T-helper 2 cell treated with Interferon-gamma antibody and Interleukin-4, amounts not matched to agents 100 ng/mL and 5 ng/mL, for 36 hours (primary cell): ENCODE results near the gene HOXA5. TPM values are rescaled to one million over a fixed set of nuclear protein-coding genes. Genes with fewer than 3 reads are reported as not detected.

Experiments used
- intact Hi-C: fragments of 100-400 bp; cut with micrococcal nuclease; formaldehyde crosslinking; loops from one replicate; pipeline ENCODE4 v1.15.1; 2023
- total RNA-seq: library from RNA; stranded (reverse); gene quantifications from 2 replicates; pipeline ENCODE4 v1.2.3, GENCODE V29; 2022

HOXA5 gene
- total RNA-seq, 1 donor from 2014 or later: not detected

DNA sequence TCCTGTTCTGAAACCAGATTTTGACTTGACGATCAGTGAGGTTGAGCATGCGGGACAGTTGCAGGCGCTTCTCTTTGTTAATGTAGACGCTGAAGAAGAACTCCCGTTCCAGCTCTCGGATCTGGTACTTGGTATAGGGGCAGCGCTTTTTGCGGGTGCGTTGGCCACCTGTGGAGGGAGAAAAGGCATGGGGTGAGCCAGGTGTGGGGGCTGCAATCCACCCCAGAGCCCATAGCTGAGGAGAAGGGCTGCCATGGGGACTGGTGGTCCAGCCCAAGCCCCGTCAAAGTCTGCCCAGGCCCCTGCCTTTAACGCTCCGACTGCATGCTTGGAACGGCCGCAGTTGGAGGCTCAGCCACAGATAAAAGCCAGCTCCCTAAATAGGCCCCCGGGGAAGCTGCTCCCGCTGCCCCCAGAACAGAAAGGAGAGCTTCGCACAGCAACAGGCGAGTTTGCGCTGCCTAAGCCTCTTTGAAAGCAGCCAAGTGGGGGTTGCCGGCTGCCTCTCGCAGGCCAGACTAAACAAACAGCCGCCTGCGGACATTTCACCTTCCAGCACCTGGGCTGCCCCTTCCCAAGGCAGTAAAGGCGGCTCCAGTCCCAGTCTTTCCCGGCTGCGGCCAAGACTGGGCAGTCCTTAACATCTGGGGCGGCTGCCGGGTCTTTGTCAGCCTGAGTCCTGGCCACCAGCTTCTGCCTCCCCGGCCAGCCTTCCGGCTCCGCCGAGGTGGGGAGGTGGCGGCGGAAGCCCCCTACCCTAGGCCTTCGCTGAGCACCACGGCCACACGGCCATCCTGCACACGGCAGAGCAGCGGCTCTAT lies 39.6 kb upstream of the HOXA5 start:
- intact Hi-C loops: no loop called here

DNA sequence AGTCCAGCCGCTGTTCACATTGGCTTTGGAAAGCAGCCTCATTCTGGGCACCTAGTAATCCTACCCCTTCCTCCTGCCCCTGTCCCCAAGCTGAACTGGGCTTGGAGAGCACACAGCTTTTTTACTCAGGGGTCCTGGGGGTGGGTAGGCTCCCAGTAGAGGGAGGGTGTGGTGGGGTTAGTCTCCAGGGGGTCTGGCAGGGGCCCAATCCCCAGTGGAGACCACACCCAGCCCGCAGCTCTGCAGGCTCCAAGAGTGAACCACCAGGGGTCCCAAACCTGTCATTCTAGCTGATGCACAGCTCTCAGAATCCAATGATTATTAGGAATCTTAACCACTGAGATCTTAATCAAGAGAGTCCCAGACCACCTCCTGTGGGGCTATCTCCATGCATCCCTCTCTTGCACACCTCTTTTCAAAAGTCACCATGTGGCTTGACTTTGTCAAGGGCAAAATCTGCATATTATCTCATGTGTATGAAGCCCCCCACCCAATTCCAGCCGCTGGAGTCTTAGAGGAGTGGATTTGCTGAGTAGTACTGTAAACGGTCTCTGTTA lies 38.9 kb upstream of the HOXA5 start:
- intact Hi-C loops: no loop called here

DNA sequence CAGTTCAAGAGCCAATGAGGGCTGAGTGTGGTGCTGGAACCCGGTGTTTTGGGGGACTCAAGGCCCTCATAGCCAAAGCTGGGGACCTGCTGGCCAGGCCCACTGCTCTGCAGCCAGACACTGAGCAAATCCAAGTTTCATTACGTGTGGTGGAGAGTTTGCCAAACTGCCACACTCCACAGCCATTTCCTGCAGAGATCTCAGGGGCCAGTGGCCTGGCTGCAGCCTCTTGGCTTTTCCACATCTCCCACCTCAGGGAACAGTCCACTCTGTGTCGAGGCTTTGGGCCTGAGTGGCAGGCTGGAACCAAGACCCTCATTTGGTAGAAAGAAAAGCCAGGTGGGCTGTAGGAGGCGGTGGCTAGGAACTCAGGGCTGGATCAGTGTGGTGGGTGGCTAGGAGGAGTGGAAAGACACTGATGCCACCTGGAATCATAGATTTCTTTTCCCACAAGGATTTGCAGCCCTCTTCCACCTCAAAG lies 38.4 kb upstream of the HOXA5 start:
- intact Hi-C loops: no loop called here

DNA sequence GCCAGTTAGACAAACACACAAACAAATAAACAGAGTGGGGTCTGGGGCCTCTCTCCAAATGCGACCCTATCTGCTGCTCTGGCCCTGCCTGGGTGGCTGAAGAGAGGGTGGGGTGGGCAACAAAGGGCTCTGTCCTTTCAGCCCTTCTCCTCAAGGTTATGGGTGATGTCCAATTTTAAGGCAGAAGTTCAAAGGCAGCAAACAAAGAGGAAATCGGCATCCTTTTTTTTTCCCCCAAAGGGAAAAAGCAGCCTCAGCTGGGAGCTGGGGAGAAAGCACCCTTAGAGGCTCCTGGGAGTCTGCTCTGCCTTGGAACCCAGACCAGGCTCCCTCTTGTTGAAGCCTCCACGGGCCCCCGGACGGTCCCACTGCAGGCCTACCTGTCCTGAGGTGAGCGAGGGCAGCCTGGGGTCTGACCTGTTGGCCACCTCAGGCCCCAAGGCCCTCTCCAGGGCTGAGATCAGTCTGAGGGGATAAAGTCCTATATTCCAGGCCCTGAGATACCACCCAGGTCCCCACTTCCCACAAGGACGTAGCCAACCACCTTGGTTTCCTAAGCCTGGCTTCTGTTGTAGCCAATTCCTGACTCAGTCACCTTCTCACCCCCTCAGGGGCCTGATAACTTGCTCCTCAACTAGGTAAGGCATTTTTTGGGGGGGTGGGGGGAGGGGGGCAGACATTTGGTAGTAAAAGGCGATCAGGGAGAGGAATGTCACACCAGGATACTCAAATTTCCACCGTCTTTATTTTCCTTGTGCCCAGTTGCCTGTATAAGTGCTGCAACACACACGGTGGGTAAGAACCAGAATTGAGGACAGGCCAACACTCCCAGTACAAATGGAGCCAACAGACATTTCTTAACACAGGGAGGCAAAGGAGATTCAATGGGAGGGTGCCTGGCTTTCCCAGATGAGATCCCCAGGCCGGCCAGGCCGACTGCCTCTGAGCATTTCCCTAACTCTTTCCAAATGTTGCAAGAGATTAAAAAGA lies 37.2 kb upstream of the HOXA5 start:
- intact Hi-C loops: no loop called here

DNA sequence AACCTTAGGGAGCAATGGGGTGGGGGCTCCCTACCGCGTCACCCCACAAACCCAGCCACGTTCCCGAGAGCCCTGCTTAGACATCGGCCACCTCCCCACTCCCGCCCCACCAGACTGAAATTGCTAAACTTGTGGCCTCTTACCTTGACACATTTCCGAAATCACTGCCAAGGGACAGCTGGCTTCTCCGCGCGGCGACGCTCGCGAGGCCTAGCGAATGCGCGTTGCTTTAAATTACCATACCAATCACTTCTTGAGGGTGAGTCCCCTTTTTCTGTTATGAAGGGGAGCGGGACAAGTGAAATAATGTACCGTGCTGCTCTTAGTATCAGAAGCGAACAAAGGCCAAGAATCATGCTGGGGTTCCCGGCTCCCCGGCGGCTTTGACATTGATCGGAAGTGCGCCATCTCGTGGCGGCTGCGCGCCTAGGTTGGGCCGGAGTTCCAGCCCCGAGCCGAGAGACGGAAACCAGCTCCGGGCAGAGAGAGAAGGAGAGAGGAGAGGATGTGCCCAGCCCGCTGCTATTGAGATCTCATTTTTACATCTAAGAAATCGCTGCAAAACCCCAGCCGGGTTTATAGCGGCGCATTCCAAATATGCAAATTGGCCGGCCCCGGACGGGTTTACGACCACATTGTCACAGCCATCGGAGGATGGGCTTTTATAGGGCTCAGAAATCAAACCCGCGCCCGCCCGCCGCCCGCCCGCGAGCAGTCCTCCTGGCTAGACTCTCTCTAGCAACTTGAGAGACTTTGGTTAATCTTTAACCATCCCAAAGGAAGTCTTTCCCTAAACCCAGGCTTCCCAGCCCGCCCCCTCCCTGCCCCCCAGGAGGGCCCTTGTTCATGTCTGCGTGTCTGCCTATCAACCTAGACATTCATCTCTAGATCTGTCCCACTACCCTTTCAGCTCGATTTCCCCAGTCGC lies 36.3 kb upstream of the HOXA5 start:
- intact Hi-C loops: no loop called here

DNA sequence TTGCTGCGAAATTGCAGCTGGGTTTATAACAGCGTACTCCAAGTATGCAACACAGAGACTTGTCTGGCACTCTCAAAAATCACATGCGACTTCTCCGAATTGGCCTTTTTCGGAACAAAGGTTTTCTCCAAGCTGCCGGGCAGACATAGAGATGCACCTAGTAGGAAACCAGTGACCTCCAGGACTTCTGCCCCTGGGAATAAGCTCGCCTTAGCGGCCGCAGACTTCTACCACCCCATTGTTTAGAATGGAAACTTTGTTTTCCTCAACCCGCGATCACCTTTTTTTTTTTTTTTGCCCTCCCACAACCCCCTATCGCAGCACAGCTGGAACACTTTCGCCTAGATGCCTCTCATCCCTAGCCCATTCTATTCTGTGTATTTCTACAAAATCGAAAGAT lies 35.5 kb upstream of the HOXA5 start:
- intact Hi-C loops: no loop called here

DNA sequence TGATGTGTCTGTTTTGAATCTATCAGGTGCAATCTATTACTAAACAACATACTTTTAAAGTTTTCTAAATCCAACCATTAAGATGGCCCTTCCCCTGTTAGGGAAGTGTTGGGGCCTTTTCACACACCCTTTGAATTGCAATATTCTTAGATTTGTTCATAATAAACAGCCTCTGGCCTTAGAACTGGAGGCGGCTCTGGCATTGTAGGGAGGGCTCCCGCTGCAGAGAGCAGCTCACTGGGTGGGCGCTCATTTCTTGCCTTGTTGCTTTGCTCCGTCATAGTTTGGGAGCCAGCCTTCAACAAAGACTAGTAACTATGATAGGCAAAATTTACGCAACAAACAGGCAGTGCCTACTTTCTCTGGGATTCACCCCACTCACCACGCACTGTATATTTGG lies 34.9 kb upstream of the HOXA5 start:
- intact Hi-C loops: no loop called here

DNA sequence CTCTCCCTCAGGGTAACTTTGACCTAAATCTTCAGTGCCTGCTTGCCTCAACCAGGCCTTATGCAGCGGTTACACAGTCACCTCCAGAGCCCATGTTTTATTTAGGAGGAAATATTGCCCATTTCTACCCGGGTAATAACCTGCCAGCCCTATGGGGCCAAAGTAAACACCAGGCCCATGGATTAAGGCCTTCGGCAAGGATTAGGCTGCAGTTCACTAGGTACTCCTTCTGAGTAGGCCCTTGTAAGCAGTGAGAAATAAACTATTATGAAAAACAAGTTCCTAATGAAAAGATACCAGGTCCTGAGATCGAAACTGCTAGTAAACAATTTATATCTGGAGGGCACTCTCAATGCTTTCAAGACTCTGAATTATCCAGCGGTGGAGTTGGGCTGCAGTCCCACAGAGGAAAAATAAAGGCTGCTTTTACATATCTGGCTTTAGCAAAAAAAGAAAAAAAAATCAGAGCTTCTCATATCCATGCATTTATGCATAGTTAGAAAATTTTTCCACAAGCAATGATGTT lies 34.4 kb upstream of the HOXA5 start:
- intact Hi-C loops: no loop called here

DNA sequence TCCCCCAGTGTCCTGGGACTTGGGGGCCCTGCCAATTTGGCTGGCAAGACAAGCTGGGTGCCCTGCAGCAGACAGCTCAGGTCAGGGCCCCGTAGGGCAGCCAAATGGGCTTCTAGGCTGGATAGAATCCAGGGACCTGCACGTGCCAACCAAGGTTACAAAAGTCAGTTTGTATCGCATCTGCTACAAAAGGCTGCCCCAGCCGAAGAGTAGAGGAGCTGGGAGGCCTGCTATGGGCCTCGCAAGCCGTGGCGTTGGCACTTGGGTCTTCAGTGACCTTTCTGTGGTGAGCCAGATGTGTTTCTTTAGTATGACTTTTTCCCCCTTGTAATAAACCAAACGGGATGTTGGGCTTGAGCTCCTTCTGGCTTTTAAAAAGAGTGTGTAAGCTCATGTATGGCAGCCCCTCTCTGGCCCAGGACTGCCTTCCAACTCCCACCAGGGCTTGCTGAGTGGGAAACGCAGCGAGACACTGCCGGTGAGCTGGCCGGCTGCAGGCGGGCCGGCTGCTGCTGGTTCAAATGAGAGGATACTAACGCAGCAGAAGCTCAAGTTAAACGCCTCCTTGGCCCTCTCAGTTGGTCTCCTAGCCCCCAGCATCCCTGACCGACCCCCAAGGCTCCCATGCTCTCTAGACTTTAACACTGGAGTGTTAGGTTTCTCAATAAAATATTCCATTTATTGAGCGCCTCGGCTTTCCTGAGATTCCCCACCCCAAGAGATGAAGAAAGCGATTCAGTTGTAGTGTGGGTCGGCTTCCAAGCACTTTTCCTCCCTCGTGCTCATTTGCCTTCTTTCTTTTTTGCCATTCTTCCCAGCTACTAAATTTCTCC lies 33.7 kb upstream of the HOXA5 start:
- intact Hi-C loops: no loop called here

DNA sequence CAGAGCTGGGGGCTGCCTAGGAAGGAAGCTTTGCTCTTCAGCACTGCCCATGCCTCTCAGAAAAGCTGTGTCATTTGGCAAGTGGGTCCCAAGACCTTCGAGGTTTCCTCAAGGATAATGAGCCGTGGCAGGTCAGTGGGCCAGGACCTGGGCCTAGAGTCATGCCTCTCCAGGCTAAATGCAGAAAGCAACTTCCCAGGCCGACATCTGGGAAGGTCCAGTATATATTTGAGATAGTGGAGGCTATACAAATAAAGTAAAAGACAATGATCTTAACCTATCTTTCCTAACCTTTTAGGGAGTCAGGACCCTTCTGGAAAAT lies 33.0 kb upstream of the HOXA5 start:
- intact Hi-C loops: no loop called here

DNA sequence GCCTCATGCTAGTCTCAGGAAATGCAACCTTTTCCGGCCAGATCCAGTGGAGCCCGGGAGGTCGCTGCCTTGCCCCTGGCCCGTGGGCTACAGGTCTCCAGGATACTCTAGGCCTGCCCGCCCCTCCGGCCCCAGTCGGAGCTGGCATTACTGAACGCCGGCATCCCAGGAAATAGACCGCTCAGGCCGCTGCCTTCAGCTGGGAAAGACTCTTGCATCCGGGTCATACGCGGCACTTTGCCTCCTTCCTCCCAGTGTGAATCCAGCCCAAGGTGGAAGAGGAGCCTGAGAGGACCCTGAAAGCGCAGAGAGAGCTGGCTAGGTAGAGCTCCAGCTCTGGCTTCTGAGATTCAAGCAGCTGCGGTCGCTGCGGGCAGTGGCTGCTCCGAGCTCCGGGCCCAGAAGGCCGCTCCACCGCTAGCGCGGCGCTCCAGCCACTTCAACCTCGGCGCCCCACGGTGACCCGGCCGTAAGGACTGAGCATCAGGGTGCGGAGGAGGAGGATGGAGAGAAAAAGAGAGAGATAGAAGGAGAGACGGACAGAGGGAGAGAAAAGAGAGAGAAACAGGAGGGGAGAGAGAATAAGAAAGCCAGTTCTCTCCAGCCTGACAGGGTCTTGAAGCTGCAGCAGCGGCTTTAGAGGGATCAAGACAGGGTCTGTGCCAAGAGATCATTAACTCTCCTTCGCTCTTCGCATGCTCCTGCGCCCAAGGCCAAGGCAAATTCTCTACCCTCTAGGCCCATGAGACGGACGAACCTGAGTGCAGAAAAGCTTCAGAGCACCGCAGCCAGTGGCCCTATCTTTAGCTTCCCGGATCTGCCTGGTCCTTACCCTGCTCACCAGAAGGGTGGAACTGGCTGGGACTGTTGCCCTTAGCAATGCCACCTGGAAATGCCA lies 32.4 kb upstream of the HOXA5 start:
- intact Hi-C loops: no loop called here

DNA sequence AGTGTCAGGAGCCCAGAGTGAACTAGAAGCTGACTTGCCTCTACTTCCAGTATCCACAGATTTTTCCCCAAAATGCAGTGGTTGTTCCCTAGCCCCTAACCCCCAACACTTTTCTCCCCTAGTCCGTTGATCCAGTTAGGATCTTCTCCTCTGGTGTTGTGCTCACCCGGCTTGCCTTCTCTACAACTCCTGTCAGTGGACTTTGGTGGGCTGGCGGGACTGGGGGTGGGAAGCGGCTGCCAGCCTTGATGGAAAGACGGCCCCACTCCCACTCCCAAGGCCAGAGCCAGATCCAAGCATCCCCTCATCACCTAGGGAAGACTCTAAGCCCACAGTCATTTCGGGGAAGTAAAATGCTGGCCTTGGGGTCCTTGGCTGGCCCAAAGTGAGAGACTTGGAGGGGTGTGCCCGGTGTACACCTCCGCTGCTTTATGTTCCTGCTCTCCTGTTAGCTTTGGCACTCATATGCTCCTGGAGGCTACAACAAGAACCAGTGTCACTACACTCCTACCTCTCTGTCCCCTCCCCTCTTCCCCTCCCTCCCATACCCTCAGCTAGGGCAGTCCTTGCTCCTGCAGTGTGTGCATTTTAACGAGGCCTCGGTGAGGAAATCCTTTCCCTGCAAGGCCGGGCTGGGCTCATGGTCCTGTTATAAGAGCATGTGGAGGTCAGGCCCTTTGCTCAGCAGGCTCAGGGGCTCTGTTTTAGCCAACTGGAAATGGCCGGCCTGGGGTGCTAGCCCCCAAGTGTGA lies 31.6 kb upstream of the HOXA5 start:
- intact Hi-C loops: loop anchor here (5.0 kb wide), 1 partner anchor 67 kb away; the partner anchor contains the start of gene EVX1

DNA sequence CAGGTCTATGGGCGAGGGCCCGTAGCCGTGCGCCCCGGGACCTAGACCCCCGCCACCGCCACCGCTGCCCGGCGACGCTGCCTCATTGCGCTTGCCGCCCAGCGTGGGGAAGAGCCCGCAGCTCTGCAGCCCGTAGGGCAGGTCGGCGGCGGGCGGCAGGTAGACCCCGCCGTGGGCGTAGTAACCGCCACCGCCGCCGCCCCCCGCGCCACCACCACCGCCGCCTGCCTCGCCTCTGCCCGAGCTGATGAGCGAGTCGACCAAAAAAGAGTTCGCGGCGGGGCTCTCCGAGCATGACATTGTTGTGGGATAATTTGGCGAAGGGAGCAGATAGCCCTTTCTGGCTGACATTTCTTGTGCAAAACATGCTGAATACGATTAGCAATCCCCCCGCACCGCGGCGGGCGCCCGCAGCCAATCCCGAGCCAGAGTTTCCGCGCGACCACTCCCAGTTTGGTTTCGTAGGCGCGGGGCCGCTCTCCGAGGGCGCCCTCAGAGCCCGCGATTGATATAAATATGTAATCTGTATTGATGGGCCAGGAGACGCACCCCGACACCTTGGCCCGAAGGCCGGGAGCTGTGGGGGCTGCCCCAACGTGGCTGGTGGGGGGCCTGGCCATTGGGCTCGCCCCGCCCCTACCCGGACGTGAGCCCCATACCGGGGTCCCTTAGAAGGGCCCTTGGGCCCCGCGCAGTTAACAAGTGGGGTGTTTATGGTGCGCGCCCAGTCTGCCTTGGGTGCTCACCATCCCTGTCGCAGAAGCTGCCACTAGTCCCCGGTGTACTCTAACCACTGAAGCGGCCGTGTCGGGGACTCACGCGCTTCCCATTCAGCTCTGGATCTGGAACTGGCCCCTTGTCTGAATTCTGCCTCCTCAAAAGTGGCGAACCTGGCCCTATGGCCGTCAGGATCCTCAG lies 30.7 kb upstream of the HOXA5 start, which contains the start of gene HOXA10:
TSS of gene HOXA10 (minus strand) at position 365 of the 918 bp plus-strand sequence. CDS start at position 351, 14 bp downstream.
- intact Hi-C loops: loop anchor here (2.0 to 5.0 kb wide), 2 partner anchors 15 to 68 kb away; partner anchors contain the start of gene EVX1

DNA sequence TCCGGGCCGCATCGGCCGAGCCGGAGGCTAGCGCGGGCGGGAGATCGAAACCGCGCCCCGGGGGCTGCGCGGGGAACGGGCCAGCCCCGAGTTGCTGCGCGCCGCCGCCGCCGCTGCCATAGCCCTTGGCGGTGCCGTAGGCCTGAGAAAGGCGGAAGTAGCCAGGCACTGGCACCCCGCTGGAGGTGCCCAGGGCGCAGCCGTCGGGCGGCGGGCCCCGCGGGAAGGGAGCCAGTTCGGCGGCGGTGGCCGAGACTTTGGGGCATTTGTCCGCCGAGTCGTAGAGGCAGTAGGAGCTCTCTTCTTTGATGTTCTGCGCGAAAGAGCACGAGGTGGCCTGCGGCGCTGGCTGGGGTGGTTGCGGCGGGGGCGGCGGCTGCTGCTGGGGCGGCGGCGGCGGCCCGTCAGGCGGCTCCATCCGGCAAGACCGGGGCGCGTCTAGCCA lies 30.1 kb upstream of the HOXA5 start:
- intact Hi-C loops: loop anchor here (2.0 to 5.0 kb wide), 2 partner anchors 15 to 69 kb away; partner anchors contain the start of gene EVX1

DNA sequence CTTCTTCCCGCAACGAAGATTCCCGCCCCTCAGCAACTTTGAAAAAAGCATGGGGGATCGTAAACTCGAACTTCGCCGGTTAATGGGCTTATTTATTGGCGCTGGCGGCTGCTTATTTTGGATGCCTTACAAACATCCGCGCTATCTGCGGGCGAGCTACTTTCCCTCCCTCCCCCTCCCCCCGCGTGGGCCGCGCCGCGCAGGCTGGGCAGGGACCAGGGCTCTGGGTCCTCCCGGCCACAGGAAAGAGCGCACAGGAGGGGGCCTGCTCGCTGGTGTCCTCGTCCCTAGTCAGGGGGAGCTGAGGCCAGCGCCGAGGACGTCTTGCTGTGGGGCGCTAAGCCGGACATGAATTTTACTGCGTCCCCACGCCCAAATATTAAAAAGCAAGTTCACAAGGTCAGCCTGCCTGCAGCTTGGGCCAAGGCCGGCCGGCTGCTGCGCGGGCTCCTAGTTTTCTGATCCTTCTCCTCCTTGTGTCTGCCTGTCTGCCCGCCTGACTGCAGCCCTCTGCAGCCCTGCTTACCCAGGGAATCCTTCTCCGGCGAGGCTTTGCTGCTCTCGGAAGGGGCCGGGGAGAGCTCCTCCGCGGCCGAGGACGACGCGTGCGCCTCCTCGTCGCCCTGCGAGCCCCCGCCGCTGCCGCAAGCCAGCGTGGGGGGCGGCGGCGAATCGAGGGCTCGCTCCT lies 29.5 kb upstream of the HOXA5 start:
- intact Hi-C loops: loop anchor here (2.0 to 5.0 kb wide), 2 partner anchors 14 to 69 kb away; partner anchors contain the start of gene EVX1
